Breast epithelium (tissue), 3 donors: ENCODE data around the gene PRR12.

Experiments used
- CTCF ChIP-seq, 3 donors: fragments of 450-650 bp; IDR thresholded peaks; one replicate each; pipeline ENCODE4 v1.5.1; 2016 to 2017; ENCODE audit warnings: antibody characterized with exemption in 3 of 3, mild to moderate bottlenecking in 3 of 3, moderate library complexity in 3 of 3
- POLR2A ChIP-seq: fragments of 450-650 bp; IDR thresholded peaks from one replicate; pipeline ENCODE4 v1.6.1; 2016; ENCODE audit warnings: antibody characterized with exemption, mild to moderate bottlenecking, moderate library complexity

- no peak for TF ChIP-seq POLR2A
- TF ChIP-seq CTCF (IDR thresholded peaks at IDR 0.05), result no peak
Observed at GRCh38 chr19:49558591-49558990, 32.4 kb upstream of the PRR12 start.
